IPS-20b (cell line): ENCODE measurements around the gene MREG.
"Not testable (repeated sequence)": the region's sequence is repeated elsewhere in the genome, so short reads cannot be mapped to it uniquely, and the experiment has no call there.

Experiments
- H3K27ac ChIP-seq: one replicate; pipeline ENCODE4 v1.5.1; 2013; ENCODE audit warnings: low read length
- H3K27me3 ChIP-seq: 2 replicates; pipeline ENCODE4 v1.6.1; 2013; ENCODE audit warnings: mild to moderate bottlenecking, low read length, inconsistent platforms; ENCODE audit not compliant: insufficient read depth
- H3K36me3 ChIP-seq: 2 replicates; pipeline ENCODE4 v1.6.1; 2013; ENCODE audit warnings: low read depth, mild to moderate bottlenecking, inconsistent platforms, low read length, moderate library complexity; ENCODE audit not compliant: insufficient read depth
- H3K4me1 ChIP-seq: 2 replicates; pipeline ENCODE4 v1.6.1; 2013; ENCODE audit warnings: mild to moderate bottlenecking, control low read depth, inconsistent platforms, low read length, moderate library complexity; ENCODE audit not compliant: insufficient read depth
- H3K4me3 ChIP-seq: 2 replicates; pipeline ENCODE4 v1.5.1; 2013; ENCODE audit warnings: mild to moderate bottlenecking, low read length, inconsistent platforms
- H3K9ac ChIP-seq: 2 replicates; pipeline ENCODE4 v1.6.1; 2013; ENCODE audit warnings: low read depth, mild to moderate bottlenecking, inconsistent platforms, low read length, moderate library complexity
- H3K9me3 ChIP-seq: 2 replicates; pipeline ENCODE4 v1.6.1; 2013; ENCODE audit warnings: mild to moderate bottlenecking, low read depth, low read length, inconsistent platforms; ENCODE audit not compliant: insufficient read depth

MREG gene

DNA sequence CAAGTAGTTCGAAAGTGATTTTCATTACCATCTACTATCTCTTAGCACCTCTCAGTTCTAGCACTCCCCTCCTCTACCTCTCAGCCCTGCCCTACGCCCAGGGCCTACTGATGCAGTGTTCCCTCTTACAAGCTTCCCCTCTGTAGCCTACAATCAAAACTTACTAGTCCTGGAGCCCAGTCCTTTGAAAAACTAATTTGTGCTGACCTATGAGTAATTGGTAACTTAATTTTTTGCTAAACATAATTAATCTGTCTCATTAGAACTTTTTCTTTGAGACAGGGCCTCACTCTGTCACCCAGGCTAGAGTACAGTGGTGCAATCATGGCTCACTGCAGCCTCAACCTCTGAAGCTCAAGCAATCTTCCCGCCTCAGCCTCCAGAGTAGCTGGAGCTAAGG, 44.9 kb downstream of the MREG start:
- Histone ChIP-seq H3K36me3 (no peaks in the 10 kb centered on the region), H3K9me3 (no peaks in the 10 kb centered on the region), H3K27ac (no peak overlapping the region), H3K4me1 (no peaks in the 10 kb centered on the region), H3K27me3 (no peaks in the 10 kb centered on the region), H3K4me3 (no peak overlapping the region), H3K9ac (no peak overlapping the region)

DNA sequence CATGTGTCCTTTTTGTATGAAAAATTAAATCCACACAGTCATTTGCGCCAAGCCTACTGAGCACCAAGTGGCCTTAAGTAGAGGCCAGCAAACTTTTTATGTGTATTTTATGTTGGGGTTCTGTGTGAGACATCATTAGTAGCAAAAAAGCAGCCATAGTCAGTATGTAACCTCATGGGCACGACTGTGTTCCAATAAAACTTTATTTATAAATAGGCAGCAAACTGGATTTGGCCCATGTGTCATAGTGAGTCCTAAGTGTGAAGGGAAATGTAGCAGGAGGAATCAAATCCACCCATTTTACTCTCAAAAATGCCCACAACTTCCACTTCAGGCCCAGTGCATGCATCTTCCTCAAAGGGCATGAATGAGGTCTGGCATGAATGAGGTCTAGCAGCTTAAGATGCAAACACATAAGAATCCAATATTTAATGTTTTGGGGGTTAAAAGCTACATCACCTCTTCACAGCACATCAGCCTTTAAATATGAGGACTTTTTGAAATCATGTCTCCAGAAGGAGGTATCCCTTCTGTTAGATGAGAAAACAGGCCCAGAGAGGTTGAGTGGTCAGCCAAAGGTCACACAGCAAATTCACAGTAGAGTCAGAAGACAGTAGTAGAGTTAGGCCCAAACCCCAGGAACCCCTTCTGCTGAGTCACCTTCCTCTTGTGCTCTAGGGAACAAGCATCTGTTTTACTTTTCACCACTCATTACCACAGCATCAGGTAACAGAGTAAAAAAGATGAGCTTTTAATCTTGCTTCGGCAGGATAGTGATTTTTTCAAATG, 45.6 kb downstream of the MREG start:
- Histone ChIP-seq H3K36me3 (no peaks in the 10 kb centered on the region), H3K4me1 (no peaks in the 10 kb centered on the region; the same call in 1 of the 2 replicates), H3K9me3 (no peaks in the 10 kb centered on the region), H3K9ac (no peak overlapping the region), H3K27ac (no peak overlapping the region), H3K4me3 (no peak overlapping the region), H3K27me3 (no peaks in the 10 kb centered on the region)

DNA sequence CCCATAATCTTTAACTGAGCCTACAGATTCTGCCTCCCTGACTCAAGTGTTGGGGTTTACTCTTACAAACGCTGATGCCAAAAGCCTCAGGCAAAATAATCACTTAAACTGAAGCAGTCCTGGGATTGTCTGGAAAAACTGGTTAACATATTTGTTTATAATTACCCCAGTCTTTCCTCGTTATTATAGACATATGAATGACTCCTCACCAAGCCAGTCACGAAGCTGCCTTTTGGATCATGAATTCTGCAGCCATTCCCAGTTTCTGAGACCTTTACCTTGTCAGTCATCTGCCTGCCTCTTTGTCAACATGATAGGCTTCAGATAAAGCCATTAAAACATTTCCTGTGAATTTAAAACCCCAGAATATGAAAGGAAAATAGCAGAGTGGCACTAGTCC, 46.4 kb downstream of the MREG start:
- Histone ChIP-seq H3K27ac (no peak overlapping the region), H3K36me3 (no peaks in the 10 kb centered on the region), H3K9ac (no peak overlapping the region), H3K4me1 (no peaks in the 10 kb centered on the region; the same call in 1 of the 2 replicates), H3K9me3 (no peaks in the 10 kb centered on the region), H3K4me3 (no peak overlapping the region), H3K27me3 (no peaks in the 10 kb centered on the region)

DNA sequence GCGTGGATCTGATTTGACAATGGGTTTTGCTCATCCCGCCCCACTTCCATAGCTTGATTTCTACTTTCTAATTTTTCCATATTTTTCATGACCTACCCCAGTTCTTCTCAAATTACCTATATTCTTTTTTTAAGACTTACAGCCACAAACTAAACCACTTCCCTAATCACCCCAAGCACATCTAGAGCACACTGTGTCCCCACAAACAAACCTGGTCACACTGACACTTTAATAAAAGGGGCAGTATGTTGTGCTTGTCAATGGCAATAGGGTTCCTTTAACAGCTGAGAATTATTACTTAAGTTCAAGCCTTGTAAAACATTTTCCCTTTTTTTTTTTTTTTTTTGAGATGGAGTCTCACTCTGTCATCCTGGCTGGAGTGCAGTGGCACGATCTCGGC, 47.1 kb downstream of the MREG start:
- H3K9me3 ChIP-seq = no peaks in the 10 kb centered on the region
- H3K9ac ChIP-seq = no peak overlapping the region
- H3K27me3 ChIP-seq = no peaks in the 10 kb centered on the region
- no peaks in the 10 kb centered on the region for H3K36me3 ChIP-seq
- H3K4me3 ChIP-seq = no peak overlapping the region
- no peak overlapping the region for H3K27ac ChIP-seq
- H3K4me1 ChIP-seq = no peaks in the 10 kb centered on the region; the same call in 1 of the 2 replicates

DNA sequence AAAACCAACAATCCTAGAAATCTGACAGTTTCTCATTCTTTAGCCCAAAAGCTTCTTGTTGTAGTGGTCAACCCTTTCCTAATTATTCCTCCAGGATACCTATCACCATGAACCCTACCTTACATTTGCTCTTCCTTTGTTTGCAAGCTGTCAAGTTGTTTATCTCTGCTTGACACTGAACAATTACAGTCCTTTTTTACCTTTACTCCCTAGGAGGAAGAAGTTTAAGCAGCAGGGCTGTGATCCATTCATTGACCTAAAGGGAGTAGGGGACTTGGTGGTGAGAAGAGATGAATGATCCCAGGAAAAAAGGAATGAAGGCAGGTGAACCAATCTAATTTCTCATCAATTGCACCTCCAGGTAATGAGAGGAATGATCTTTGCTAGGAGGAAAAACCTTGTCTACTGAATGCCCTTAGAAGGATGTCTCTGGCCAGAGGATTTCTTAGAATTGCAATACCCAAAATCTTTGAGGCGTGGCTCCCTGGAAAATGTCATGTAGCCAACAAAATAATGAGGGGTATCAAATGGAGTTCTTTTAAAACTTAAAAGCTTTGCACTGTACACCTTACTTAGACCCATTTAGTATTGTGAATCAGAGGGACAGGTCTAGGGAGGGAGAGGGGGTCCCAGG, 47.7 kb downstream of the MREG start:
- H3K36me3 ChIP-seq = no peaks in the 10 kb centered on the region
- no peaks in the 10 kb centered on the region for H3K27me3 ChIP-seq
- no peak overlapping the region for H3K27ac ChIP-seq
- H3K4me3 ChIP-seq = no peak overlapping the region
- no peak overlapping the region for H3K9ac ChIP-seq
- H3K4me1 ChIP-seq = no peaks in the 10 kb centered on the region; the same call in 1 of the 2 replicates
- no peaks in the 10 kb centered on the region for H3K9me3 ChIP-seq

DNA sequence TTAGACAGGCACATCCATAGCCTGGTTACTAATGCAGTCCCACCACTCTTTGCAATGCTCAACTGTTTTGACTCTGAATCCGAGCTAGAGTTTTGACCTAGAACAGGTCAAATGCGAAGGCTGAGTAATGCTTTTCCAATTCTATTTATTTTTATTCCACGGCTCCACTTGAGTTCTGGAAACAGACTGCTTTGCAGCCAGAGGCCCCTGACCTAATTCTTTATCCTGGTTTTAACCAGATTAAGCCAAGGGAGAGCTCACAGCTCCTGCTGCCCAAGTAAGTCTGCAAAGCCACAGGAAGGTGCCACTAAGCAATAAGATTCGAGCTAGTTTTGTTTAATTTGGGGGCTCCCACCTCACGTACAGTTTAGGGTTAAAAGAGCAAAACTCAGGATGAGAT, 51.4 kb downstream of the MREG start:
- Histone ChIP-seq H3K27me3 (no peaks in the 10 kb centered on the region), H3K27ac (no peak overlapping the region), H3K9me3 (no peaks in the 10 kb centered on the region), H3K9ac (no peak overlapping the region), H3K4me3 (no peak overlapping the region), H3K4me1 (no peaks in the 10 kb centered on the region; the same call in 1 of the 2 replicates), H3K36me3 (no peaks in the 10 kb centered on the region)

DNA sequence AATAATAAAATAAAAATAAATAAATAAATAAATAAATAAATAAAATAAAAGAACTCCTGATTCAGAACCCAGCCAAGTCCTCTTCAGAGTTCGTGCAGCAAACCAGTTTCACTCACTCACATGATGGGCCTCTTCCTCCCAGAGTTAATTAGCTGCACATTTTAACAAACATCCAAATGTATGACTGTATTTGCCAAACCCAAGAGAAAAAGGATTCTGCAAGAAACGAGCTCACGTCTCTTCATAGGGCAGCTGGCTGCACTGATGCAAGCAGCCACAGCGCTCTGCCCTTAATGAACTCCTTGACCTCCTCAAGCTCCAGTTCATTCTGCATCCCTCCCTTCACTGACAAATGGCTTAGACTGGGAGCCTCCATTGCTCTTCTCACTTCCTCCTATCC, 55.1 kb downstream of the MREG start:
- Histone ChIP-seq H3K36me3 (no peaks in the 10 kb centered on the region; the same call in 1 of the 2 replicates), H3K9me3 (no peaks in the 10 kb centered on the region), H3K4me3 (no peak overlapping the region), H3K4me1 (no peaks in the 10 kb centered on the region; the same call in 1 of the 2 replicates), H3K9ac (no peak overlapping the region), H3K27me3 (no peaks in the 10 kb centered on the region), H3K27ac (no peak overlapping the region)

DNA sequence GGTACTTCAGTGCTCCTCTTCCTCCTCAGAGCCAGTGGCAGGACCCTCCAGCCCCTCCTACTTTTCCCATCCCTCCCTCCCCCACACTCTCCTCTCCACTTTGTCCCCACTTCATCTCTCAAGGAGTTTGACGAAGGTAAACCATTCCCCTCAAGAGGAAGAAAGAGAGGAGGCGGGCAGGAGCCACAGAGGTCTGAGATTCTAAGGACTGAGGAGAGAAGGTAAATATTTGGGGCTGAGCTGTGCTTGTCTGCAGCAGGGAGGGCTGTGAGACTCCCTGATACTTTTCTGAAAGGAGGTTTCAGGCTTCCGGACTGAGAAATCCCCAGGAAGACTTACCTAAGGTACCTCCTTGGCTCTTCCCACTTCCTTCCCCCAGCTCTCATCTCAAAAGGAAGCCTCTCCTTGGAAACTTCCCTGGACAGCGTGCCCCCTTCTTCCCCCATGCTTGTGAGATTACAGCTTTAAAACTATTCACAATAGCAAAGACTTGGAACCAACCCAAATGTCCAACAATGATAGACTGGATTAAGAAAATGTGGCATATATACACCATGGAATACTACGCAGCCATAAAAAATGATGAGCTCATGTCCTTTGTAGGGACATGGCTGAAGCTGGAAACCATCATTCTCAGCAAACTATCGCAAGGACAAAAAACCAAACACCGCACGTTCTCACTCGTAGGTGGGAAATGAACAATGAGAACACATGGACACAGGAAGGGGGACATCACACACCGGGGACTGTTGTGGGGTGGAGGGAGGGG, 55.8 kb downstream of the MREG start:
- not testable (repeated sequence) for H3K27me3 ChIP-seq, H3K36me3 ChIP-seq, H3K4me1 ChIP-seq, H3K4me3 ChIP-seq, H3K9me3 ChIP-seq, H3K9ac ChIP-seq, H3K27ac ChIP-seq

DNA sequence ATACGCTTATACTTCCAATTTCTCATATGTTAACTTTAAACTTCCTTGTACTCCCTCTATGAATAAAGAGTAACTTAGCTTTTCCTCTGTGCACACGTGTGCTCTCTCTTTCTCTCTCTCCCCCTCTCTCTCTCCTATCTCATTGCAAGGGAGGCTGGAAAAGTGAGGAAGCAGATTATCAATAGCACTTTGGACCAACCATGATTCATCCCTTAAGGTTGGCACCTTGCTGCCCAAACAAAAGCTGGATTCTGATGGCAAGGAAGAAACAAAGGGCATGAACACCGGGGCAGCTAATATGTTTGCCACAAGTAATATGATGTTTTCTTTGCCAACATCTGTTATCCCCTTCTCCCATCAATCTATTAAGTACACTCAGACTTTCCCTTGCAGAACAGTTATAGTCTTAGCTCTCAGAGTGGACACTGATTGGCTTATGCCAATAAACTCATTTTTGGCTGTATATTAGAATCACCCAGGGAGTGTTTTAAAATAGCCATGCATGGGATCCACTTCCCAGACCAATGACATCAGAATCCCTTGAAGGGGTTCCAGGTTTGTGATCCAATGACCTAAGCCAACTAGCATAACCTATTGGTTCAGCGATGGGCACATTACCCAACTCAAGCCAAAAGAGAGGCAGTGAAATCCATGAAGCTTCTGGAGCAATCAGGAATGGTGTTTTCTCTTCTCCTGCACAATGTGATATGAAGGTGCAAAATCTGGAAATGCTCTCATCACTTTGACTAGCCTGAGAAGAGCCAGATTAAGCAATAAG, 60.3 kb downstream of the MREG start:
- Histone ChIP-seq H3K27ac (no peak overlapping the region), H3K27me3 (no peaks in the 10 kb centered on the region), H3K9me3 (no peaks in the 10 kb centered on the region), H3K36me3 (no peaks in the 10 kb centered on the region; the same call in 1 of the 2 replicates), H3K4me1 (no peaks in the 10 kb centered on the region), H3K4me3 (no peak overlapping the region), H3K9ac (no peak overlapping the region)

DNA sequence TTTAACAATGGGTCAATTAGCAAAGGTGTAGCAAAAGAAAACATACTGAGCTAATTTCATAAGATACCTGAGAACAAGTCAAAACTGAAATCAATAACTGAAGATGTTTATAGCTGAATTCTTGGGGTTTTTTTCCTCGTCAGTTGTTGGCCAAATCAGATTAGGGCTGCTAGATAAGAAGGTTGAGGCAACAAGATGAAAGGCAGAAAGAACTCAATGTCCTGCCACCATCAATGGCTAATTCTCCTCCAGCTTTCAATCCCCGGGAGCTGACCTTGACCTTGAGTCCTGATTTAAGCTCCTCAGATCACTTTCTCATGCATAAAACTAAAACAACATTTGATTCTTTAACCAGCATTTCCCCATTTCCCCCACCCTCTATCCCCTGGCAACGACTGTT, 61.8 kb downstream of the MREG start:
- H3K9ac ChIP-seq = no peak overlapping the region
- H3K4me3 ChIP-seq = no peak overlapping the region
- H3K27ac ChIP-seq = no peak overlapping the region

DNA sequence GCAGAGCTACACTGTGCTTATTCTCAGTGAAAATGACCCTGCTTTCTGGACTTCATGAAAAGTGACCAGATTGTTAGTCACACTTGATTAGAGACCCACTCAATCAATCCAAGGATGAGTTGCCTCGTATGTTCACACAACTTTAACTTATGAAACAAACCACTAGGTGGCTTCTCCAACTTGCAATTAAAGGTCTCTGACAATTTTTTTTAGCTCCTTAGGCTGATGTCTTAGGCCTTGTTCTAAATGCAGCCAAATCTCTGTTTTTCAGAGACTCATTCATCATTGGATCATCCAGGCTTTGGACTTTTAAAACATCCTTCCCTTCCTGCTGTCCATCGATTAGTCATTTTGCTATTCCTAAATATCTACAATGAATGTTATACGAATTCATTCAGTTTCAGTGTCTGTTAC, 63.4 kb downstream of the MREG start:
- Histone ChIP-seq H3K9me3 (no peaks in the 10 kb centered on the region), H3K4me3 (no peak overlapping the region), H3K4me1 (no peaks in the 10 kb centered on the region), H3K36me3 (peaks cover 16% of the 10 kb centered on the region), H3K27ac (no peak overlapping the region), H3K27me3 (no peaks in the 10 kb centered on the region), H3K9ac (no peak overlapping the region)

More for the DNA sequence above, 61.8 kb downstream of the MREG start:
- Histone ChIP-seq H3K27me3 (no peaks in the 10 kb centered on the region), H3K9me3 (no peaks in the 10 kb centered on the region), H3K4me1 (no peaks in the 10 kb centered on the region), H3K36me3 (peaks cover 3% of the 10 kb centered on the region; the same call in 1 of the 2 replicates)
